Upper lobe of left lung (tissue), 4 donors: ENCODE data around the gene MYO1G.

Experiments
- CTCF ChIP-seq, 6 experiments: fragments of 450-650 bp in 4 of 6; fragments of 200-600 bp in 2 of 6; sonication (generic) in 2 of 6; IDR thresholded peaks; one replicate each; pipeline ENCODE4 v1.5.1; 2016 to 2019; ENCODE audit warnings: antibody characterized with exemption in 6 of 6
- EP300 ChIP-seq, 4 donors: sonication (generic); formaldehyde crosslinking; IDR thresholded peaks; one replicate each; pipeline ENCODE4 v1.5.1; 2017; ENCODE audit warnings: antibody characterized with exemption in 4 of 4, control low read depth in 2 of 4

- TF ChIP-seq CTCF (IDR thresholded peaks at IDR 0.05): no peak
- no peak for TF ChIP-seq EP300 (IDR thresholded peaks at IDR 0.05)
These were observed 29.5 kb downstream of the MYO1G start for GRCh38 chr7:44949303-44949702.
